Raji (cell line): ENCODE data around the gene PCDHA7.

Source experiments
- POLR2A ChIP-seq: IDR thresholded peaks from 2 replicates; pipeline ENCODE4 v1.6.1; 2011; ENCODE audit warnings: low read depth, low read length, control low read depth; ENCODE audit not compliant: insufficient read depth

Gene PCDHA7

GRCh38 chr5:140833993-140834392 is at the start of gene PCDHA7:
Gene PCDHA7, plus strand, starts transcription at chr5:140834269. Its CDS starts 115 bp downstream, at chr5:140834384.
- TF ChIP-seq POLR2A = no peak

- TF ChIP-seq POLR2A = no peak
Measured at GRCh38 chr5:140785905-140786686, 48.0 kb upstream of the PCDHA7 start, which contains the start of gene PCDHA1. Gene PCDHA1, plus strand, starts transcription at chr5:140786140.

GRCh38 chr5:140791089-140791488 is 43.0 kb upstream of the PCDHA7 start:
- TF ChIP-seq POLR2A = no peak

GRCh38 chr5:140794595-140795258 is 39.3 kb upstream of the PCDHA7 start, which contains the start of gene PCDHA2:
Gene PCDHA2, plus strand, starts transcription at chr5:140794852.
- no peak for TF ChIP-seq POLR2A

- TF ChIP-seq POLR2A = no peak
Measured at GRCh38 chr5:140795259-140795641, 38.8 kb upstream of the PCDHA7 start.

- TF ChIP-seq POLR2A = no peak
Measured at GRCh38 chr5:140796718-140797095, 37.4 kb upstream of the PCDHA7 start.

GRCh38 chr5:140800816-140801493 is 33.1 kb upstream of the PCDHA7 start, which contains the start of gene PCDHA3:
Gene PCDHA3, plus strand, starts transcription at chr5:140801057.
- no peak for TF ChIP-seq POLR2A

GRCh38 chr5:140801494-140801841 is 32.6 kb upstream of the PCDHA7 start:
- TF ChIP-seq POLR2A = no peak

GRCh38 chr5:140802781-140803271 is 31.2 kb upstream of the PCDHA7 start:
- TF ChIP-seq POLR2A = no peak

GRCh38 chr5:140806834-140807775 is 27.0 kb upstream of the PCDHA7 start, which contains the start of gene PCDHA4:
Gene PCDHA4, plus strand, starts transcription at chr5:140807068.
- no peak for TF ChIP-seq POLR2A

- no peak for TF ChIP-seq POLR2A
Measured at GRCh38 chr5:140808889-140809291, 25.2 kb upstream of the PCDHA7 start.

GRCh38 chr5:140821375-140822280 is 12.4 kb upstream of the PCDHA7 start, which contains the start of gene PCDHA5:
Gene PCDHA5, plus strand, starts transcription at chr5:140821613.
- no peak for TF ChIP-seq POLR2A

- TF ChIP-seq POLR2A = no peak
Measured at GRCh38 chr5:140822281-140822629, 11.8 kb upstream of the PCDHA7 start.

GRCh38 chr5:140823475-140823874 is 10.6 kb upstream of the PCDHA7 start:
- TF ChIP-seq POLR2A = no peak
